NOMO-1 (cell line): ENCODE measurements around the gene MXD1.
"Not testable (repeated sequence)": the region's sequence is repeated elsewhere in the genome, so short reads cannot be mapped to it uniquely, and the experiment has no call there.

ENCODE experiments used
- DNase-seq, 2 experiments: peaks; one replicate each; lab custom pipeline; 2025; ENCODE audit not compliant: unreplicated experiment in 2 of 2; lab: John Stamatoyannopoulos, UW

The MXD1 gene

DNA sequence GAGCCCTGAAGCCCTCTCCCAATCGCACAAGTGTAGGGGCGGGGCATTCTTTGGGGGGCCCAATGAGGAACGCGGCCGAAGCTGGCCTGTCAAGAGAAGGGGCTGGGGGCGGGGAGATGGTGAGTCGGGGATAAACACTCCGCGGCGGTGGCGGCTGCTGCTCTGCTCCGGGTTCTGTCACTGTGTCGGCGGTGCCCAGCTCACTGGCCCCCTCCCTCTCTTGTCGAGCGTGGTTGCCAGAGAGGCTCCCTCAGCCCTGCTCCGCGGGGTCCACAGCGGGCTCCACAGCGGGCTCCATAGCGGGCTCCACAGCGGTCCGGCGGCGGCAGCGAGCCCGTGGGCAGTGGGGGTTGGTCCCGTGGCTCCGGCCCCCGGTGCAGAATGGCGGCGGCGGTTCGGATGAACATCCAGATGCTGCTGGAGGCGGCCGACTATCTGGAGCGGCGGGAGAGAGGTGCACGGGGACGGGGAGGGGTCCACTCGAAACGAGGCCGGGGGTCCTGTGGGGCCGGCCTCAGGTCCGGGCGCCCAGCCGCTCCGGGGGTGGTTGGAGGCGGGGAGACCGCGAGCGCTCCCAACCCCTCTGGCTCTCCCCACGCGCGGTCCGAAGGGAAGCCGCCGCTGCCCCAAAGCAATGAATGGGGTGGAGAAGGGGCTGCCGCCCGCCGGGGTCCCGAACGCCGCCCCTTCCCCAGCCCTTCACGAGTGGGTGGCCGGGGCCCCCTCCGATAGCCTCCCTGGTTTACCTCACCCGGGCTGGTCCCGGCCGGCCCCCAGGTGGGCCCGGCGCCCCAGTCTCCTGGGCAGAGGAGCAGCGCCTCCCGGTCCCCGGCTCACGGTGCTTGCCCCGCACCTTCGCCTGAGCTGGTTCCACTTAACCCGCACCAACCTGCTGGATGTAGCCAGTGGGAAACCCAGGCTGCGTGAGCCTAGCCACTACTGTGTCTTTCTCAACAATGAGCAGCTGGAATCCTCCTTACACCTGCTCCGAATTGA is at the start of gene MXD1:
TSS of gene MXD1 (plus strand) at position 160 of the 996 bp plus-strand sequence. CDS start at position 382, 222 bp downstream.
- peak in 1 of 2 experiments; percentile 55 for DNase-seq

DNA sequence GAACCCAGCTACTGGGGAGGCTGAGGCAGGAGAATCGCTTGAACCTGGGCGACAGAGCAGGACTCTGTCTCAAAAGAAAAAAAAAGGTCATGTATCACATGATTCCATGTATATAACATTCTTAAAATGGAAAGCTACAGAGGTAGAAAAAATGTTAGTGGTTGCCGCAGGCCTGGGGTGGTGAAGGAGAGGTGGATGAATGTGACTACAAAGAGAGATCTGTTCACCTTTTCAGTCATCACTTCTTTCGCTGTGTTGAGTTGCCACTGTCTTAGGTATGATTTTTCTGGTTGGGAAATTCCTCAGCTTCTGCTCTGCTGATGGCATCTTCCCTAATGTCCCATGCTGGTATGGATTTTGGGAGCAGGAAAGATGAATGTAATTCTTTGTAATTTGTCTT is 26.5 kb upstream of the MXD1 start:
- DNase-seq: no peak

DNA sequence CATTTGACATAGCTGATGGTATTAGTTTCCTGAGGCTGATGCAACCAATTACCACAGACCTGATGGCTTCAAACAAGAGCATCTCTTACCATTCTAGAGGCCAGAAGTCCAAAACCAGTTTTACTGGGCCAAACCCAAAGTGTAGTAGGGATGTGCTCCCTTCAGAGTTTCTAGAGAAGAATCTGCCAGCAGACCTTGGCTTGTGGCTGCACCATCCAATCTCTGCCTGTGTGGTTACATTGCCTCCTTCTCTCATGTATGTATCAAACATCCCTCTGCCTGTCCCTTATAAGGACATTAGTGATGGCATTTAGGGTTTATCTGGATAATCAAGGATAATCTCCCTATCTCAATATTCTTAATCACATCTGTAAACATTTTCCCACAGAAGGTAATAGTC is 25.6 kb upstream of the MXD1 start:
- no peak for DNase-seq

DNA sequence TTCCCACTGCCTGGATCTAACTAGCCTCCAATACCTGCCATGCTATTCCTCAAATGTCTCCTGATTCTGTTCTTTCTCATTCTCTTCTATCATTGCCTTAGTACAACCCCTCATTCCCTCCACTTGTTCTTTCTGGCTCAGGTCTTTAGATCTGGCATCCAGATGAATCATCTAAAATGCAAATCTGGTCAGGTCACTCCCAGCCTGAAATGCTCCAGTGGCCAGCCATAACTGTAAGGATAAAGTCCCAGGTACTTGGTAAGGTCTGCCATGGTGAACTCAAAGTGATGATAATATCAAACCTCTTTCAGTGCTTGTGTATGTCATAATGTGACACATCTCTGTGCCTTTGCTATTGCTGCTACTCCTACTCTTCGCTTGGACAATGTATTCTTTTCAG is 24.0 kb upstream of the MXD1 start:
- no peak for DNase-seq

DNA sequence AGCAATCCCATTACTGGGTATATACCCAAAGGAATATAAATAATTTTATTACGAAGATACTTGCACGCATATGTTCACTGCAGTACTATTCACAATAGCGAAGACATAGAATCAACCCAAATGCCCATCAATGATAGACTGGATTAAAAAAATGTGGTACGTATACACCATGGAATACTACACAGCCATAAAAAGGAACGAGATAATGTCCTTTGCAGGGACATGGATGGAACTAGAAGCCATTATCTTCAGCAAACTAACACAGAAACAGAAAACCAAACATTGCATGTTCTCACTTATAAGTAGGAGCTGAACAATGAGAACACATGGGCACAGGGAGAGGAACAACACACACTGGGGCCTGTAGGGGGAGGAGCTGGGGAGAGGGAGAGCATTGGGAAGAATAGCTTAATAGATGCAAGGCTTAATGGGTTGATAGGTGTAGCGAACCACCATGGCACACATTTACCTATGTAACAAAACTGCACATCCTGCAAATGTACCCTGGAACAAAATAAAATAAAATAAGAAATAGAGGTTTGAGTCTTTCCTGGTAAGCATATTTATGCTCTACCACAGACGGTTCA is 22.0 kb upstream of the MXD1 start:
- not testable (repeated sequence) for DNase-seq

GRCh38 chr2:69893684-69894551 is 21.0 kb upstream of the MXD1 start, which contains the start of gene SNRNP27:
TSS of gene SNRNP27 (plus strand) at chr2:69893956. CDS start at chr2:69893985, 29 bp downstream.
- peak; percentile 72 to 75 for DNase-seq

- DNase-seq: not testable (repeated sequence)
These were observed 20.2 kb upstream of the MXD1 start for GRCh38 chr2:69894737-69895136.

DNA sequence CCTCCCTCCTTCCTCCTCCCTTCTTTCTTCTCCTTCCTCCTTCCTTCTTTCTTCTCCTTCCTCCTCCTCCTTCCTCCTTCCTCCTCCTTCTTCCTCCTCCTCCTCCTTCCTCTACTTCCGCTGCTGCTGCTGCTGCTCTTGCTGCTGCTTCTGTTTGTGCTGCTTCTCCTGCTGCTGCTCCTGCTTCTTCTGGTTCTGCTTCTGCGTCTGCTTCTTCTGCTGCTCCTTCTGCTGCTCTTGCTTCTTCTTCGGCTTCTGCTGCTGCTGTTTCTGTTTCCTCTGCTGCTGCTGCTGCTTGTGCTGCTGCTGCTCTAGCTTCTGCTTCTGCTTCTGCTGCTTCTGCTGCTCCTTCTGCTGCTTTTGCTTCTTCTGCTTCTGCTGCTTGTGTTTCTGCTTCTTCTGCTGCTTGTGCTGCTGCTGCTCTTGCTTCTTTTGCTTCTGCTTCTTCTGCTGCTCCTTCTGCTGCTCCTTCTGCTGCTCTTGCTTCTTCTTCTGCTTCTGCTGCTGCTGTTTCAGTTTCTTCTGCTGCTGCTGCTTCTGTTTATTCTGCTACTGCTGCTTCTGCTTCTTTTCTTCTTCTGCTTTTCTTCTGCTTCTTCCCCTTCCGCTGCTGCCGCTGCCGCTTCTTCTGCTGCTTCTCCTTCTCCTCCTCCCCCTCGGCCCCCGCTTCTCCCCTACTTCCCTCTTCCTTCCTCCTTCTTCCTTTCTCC is 12.5 kb upstream of the MXD1 start:
- DNase-seq: peak; percentile 54 to 97

- no peak for DNase-seq
These were observed 7.7 kb upstream of the MXD1 start for GRCh38 chr2:69907216-69907615.

DNA sequence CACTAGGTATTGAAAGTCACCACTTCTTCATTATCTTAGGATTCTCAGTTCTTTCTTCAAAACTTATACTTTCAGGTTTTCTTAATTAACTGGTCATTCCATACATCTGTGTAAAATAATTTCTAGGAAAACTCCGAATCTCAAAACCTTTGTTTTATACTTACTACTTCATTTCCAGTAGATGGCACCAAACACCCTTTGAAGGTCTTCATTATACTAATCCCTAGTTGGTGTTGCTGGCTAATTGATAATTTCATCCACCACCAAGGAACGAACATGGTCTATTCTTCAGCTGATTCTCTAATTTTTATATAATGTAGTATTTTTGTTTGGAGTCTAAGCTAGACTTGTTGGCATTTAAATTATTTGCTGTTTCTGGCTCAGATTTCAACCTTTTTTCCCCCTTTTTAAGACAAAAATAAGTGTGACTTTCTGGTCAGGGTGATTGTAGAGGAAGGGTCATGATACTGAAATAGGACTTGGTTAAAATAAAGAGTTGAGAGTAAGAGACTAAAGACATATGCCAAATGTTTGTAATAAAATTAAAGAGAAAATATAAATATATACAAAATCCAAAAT is 2.8 kb upstream of the MXD1 start:
- DNase-seq: peak in 1 of 2 experiments; percentile 73

DNA sequence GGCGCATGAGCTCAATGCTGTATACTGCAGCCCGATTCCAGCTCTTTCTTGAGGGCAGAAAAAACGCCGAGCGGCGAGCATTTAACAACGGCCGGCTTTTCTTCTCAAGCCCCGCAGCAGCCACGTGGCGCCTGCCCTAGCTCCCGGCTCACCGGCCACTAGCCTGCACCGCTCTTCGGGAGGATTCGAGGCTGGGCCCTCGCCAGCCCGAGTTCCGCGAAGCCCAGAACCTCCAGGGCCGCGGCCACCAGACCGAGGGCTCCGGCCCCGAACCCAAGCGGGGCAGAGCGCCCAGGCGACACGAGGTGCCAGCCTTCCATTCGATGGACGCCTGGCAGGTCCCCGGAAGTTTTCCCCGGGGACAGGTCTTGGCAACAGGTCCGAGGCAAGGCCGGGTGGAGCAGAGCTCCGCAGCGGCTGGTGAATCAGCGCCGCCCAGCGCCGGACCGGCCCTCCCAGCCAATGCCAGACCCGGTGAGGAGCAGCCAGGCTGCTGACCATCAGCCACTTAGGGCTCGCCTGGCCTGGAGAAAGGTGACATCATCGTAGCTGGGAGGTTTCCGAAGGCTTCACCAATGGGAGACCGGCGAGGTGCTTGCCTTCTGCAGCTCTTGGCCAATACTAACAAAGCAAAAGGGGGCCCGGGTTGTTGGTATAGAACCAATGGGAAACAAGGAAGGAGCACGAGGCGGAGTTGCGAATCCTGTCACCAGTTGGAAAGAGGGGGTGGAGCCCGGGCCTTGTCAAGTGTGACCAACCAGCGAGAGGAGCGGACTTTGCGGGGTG is 552 bp upstream of the MXD1 start:
- DNase-seq: peak; percentile 100

DNA sequence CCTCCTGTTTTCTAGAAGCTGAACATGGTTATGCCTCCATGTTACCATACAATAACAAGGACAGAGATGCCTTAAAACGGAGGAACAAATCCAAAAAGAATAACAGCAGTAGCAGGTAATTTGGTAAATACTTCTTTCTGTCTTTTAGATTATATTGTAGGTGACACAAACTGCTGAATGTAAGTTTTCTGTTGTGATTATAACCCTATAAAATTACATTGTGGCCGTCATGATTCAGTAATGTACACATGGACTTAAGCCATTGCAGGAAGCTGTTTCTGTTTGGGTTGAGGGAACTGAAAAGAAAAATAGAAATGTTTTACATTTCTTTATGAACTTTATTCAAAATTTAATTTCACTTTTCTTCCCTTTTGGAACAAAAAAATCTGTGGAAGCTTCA is 1.2 kb downstream of the MXD1 start:
- no peak for DNase-seq

GRCh38 chr2:69917852-69918251 is 2.9 kb downstream of the MXD1 start:
- peak; percentile 28 to 33 for DNase-seq

- peak; percentile 20 to 70 for DNase-seq
These were observed 3.5 kb downstream of the MXD1 start for GRCh38 chr2:69918401-69918800.

GRCh38 chr2:69923116-69923515 is 8.2 kb downstream of the MXD1 start:
- DNase-seq: no peak

GRCh38 chr2:69926849-69927515 is 12.1 kb downstream of the MXD1 start:
- DNase-seq: peak; percentile 73 to 93

DNA sequence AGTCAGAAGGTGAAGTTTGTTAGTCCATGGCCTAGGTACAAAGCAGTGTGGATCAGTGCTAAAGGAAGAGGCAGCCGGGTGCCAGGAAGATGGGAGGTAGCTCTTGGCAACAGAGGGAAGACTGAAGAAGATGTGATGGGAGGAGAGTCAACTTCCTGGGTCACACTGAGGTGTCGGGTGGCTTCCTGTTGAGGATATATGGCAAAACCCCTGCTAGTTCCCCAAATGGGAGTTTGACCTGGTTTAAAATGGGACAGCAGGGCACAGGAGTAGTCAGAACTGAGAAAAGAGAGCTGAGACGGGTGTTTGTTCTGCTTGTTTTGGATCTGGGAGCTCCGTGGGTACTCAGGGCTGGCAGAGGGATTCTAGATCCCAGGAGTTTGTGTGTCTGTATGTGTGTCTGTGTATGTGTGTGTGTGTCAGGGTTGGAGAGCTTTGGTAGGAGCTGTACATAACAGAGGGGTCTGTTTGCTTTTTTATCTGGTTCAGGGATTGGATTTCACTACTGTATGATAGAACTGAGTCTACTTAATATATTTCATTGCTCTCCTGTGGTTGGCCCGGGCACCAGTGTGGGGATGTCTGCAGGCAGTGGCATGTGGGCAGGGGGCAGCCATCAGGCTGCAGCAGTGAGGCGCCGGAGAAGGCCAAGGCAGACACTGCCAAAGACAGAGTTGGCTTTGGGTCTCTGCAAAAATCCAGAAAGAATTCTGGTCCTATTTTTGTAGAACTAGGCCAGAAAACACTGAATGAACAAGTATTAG is 17.1 kb downstream of the MXD1 start:
- DNase-seq: no peak

DNA sequence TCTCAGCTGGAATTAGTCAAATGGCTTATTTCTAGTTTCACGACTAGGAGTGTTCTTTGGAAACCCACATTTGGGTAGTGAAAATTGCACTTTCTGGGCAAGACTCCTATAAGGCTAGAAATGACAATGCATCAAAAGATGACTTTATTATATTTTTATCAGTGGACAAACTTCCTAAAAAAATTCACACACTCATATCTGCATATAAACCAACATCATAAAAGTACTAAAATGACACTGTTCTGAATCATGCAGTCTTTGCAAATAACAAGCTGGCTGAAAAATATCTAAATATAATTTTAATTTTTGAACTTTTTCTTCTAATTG is 17.6 kb downstream of the MXD1 start:
- DNase-seq: no peak
